HG03039 (cell line): ENCODE data around the gene ATE1.

Experiments used
- ATAC-seq: cut with Tn5 transposase; IDR thresholded peaks from one replicate; pipeline ENCODE4 v1.9.1; 2021; ENCODE audit warnings: mild to moderate bottlenecking, moderate library complexity; ENCODE audit not compliant: unreplicated experiment

ATE1 gene

GRCh38 chr10:121879476-121879875 is 48.4 kb downstream of the ATE1 start:
- no peak for ATAC-seq

GRCh38 chr10:121873236-121873635 is 54.6 kb downstream of the ATE1 start:
- no peak for ATAC-seq

GRCh38 chr10:121870413-121870812 is 57.4 kb downstream of the ATE1 start:
- ATAC-seq: no peak

GRCh38 chr10:121865554-121865953 is 62.3 kb downstream of the ATE1 start:
- ATAC-seq: no peak

- ATAC-seq: no peak
These were observed 63.2 kb downstream of the ATE1 start for GRCh38 chr10:121864653-121865052.

- no peak for ATAC-seq
These were observed 63.7 kb downstream of the ATE1 start for GRCh38 chr10:121864168-121864567.

GRCh38 chr10:121862649-121863048 is 65.2 kb downstream of the ATE1 start:
- ATAC-seq: no peak

- no peak for ATAC-seq
These were observed 65.8 kb downstream of the ATE1 start for GRCh38 chr10:121862042-121862441.

GRCh38 chr10:121860810-121861209 is 67.0 kb downstream of the ATE1 start:
- ATAC-seq: no peak

- ATAC-seq: no peak
These were observed 72.9 kb downstream of the ATE1 start for GRCh38 chr10:121854809-121855445.

- no peak for ATAC-seq
These were observed 73.9 kb downstream of the ATE1 start for GRCh38 chr10:121853950-121854349.

- ATAC-seq: no peak
These were observed 76.0 kb downstream of the ATE1 start for GRCh38 chr10:121851786-121852185.

GRCh38 chr10:121848082-121848481 is 79.7 kb downstream of the ATE1 start:
- ATAC-seq: no peak

- ATAC-seq: no peak
These were observed 81.3 kb downstream of the ATE1 start for GRCh38 chr10:121846555-121846954.

- ATAC-seq: no peak
These were observed 82.6 kb downstream of the ATE1 start for GRCh38 chr10:121845044-121845784.

- no peak for ATAC-seq
These were observed 83.3 kb downstream of the ATE1 start for GRCh38 chr10:121844537-121844936.

GRCh38 chr10:121843379-121843778 is 84.5 kb downstream of the ATE1 start:
- ATAC-seq: no peak

GRCh38 chr10:121841862-121842261 is 86.0 kb downstream of the ATE1 start:
- no peak for ATAC-seq

- ATAC-seq: no peak
These were observed 88.9 kb downstream of the ATE1 start for GRCh38 chr10:121838931-121839330.

GRCh38 chr10:121838149-121838548 is 89.7 kb downstream of the ATE1 start:
- ATAC-seq: no peak

- no peak for ATAC-seq
These were observed 91.7 kb downstream of the ATE1 start for GRCh38 chr10:121836171-121836570.

- ATAC-seq: no peak
These were observed 92.5 kb downstream of the ATE1 start for GRCh38 chr10:121835376-121835775.

GRCh38 chr10:121834757-121835156 is 93.1 kb downstream of the ATE1 start:
- ATAC-seq: no peak
